Upper lobe of right lung (tissue), 1 donor: Measurements from ENCODE around the gene GNB5. TPM values are rescaled to one million over a fixed set of nuclear protein-coding genes. Genes with fewer than 3 reads are reported as not detected.

Experiments used
- ATAC-seq: fragments of 200-7000 bp; cut with Tn5 transposase; one replicate; pipeline ENCODE4 v1.9.1; 2020; ENCODE audit warnings: mild to moderate bottlenecking, moderate library complexity
- DNase-seq: peaks from one replicate; pipeline ENCODE4 v3.0.0-alpha.2; 2020
- H3K27ac ChIP-seq: fragments of 200-600 bp; one replicate; pipeline ENCODE4 v1.8.0; 2022
- H3K27me3 ChIP-seq: fragments of 200-600 bp; one replicate; pipeline ENCODE4 v1.8.0; 2022; ENCODE audit warnings: mild to moderate bottlenecking
- H3K36me3 ChIP-seq: fragments of 200-600 bp; one replicate; pipeline ENCODE4 v1.8.0; 2022
- H3K4me1 ChIP-seq: fragments of 200-600 bp; one replicate; pipeline ENCODE4 v1.8.0; 2022
- H3K4me3 ChIP-seq: fragments of 200-600 bp; one replicate; pipeline ENCODE4 v1.8.0; 2022; ENCODE audit warnings: mild to moderate bottlenecking
- H3K9me3 ChIP-seq: fragments of 200-600 bp; one replicate; pipeline ENCODE4 v1.8.0; 2022
- intact Hi-C: fragments of 100-400 bp; cut with DNase I; formaldehyde crosslinking; loops from one replicate; pipeline ENCODE4 v1.11.0; 2022
- total RNA-seq: library from RNA; stranded (reverse); fragmentation: NEBNext Ultra II Directional; extraction: Animal tissue kit (Norgen Biotek cat#: 25700); gene quantifications from one replicate; pipeline ENCODE4 v1.2.1, GENCODE V29; 2021
- TF ChIP-seq, protein P1 (sequence below): fragments of 200-600 bp; IDR thresholded peaks from one replicate; pipeline ENCODE4 v1.8.0; 2022; ENCODE audit warnings: antibody characterized with exemption
- donor health status: DM: no; HTN: yes; CAD: no; lungs with severe emphysema.

Gene GNB5
- total RNA-seq, 1 donor from 2014 or later: 16.7 TPM

GRCh38 chr15:52224211-52224610 is 33.0 kb upstream of the GNB5 start:
- Histone ChIP-seq H3K4me3 (no peak overlapping the region), H3K27me3 (no peaks in the 10 kb centered on the region), H3K9me3 (no peaks in the 10 kb centered on the region), H3K4me1 (no peaks in the 10 kb centered on the region), H3K27ac (no peak overlapping the region), H3K36me3 (peaks cover 27% of the 10 kb centered on the region)
- ATAC-seq: no peak
- intact Hi-C loops: no loop called here
- TF ChIP-seq, protein P1, sequence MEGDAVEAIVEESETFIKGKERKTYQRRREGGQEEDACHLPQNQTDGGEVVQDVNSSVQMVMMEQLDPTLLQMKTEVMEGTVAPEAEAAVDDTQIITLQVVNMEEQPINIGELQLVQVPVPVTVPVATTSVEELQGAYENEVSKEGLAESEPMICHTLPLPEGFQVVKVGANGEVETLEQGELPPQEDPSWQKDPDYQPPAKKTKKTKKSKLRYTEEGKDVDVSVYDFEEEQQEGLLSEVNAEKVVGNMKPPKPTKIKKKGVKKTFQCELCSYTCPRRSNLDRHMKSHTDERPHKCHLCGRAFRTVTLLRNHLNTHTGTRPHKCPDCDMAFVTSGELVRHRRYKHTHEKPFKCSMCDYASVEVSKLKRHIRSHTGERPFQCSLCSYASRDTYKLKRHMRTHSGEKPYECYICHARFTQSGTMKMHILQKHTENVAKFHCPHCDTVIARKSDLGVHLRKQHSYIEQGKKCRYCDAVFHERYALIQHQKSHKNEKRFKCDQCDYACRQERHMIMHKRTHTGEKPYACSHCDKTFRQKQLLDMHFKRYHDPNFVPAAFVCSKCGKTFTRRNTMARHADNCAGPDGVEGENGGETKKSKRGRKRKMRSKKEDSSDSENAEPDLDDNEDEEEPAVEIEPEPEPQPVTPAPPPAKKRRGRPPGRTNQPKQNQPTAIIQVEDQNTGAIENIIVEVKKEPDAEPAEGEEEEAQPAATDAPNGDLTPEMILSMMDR: no peak
- no peak for DNase-seq

DNA sequence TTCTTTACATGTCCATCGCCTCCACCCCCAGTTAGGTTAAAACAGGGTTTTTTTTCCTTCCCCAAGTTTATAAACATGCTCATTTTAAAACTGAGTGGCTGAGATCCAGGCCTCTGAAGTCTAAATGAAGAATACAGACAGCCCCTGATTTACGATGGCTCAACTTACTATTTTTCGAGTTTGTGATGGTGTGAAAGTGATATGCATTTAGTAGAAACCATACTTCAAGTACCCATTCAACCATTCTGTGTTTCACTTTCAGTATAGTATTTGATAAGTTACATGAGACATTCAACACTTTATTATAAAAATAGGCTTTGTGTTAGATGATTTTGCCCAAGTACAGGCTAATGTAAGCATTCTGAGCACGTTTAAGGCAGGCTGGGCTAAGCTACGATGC is 30.5 kb upstream of the GNB5 start:
- H3K4me1 ChIP-seq: no peaks in the 10 kb centered on the region
- no peak overlapping the region for H3K27ac ChIP-seq
- no peaks in the 10 kb centered on the region for H3K9me3 ChIP-seq
- TF ChIP-seq, protein P1: no peak
- intact Hi-C loops: no loop called here
- ATAC-seq (no peak), DNase-seq (no peak)
- H3K27me3 ChIP-seq: no peaks in the 10 kb centered on the region
- no peak overlapping the region for H3K4me3 ChIP-seq
- peaks cover 26% of the 10 kb centered on the region for H3K36me3 ChIP-seq

DNA sequence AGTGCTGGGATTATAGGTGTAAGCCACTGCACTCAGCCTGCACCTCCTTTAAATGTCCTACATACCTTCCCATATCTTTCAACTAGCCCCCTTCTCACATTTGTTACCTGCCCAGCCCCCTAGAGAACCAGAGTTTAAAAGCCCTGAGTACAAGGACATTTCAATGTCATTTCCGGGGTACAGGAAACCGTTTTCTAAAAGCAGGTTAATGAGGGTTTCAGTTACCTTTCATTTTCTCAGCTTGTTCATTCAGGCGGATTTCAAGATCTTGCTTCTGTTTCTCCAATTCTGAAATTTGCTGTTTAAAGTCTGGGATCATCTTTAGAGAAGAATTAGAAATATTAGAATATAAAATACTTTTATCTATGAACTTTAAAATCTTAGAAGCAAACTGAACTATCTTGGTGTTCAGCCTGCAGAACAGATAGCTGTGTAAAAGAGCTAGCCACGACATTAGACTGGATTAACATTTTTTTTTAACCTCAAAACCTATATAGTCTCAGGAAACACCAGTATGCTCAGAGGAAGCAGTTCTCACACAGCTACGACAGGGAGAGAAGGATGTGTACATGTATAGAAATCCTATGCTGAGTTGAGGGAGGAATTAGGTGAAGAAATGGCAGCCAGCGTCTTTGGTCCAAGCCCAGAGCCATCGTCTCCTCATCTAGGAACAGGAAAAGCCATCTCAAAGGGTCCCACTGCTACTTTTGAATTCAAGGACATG is 29.9 kb upstream of the GNB5 start:
- Histone ChIP-seq H3K27me3 (no peaks in the 10 kb centered on the region), H3K36me3 (peaks cover 30% of the 10 kb centered on the region), H3K9me3 (no peaks in the 10 kb centered on the region), H3K4me1 (no peaks in the 10 kb centered on the region), H3K4me3 (no peak overlapping the region), H3K27ac (peak overlapping the region; percentile 43)
- no peak for DNase-seq
- TF ChIP-seq, protein P1: no peak
- intact Hi-C loops: no loop called here
- no peak for ATAC-seq

DNA sequence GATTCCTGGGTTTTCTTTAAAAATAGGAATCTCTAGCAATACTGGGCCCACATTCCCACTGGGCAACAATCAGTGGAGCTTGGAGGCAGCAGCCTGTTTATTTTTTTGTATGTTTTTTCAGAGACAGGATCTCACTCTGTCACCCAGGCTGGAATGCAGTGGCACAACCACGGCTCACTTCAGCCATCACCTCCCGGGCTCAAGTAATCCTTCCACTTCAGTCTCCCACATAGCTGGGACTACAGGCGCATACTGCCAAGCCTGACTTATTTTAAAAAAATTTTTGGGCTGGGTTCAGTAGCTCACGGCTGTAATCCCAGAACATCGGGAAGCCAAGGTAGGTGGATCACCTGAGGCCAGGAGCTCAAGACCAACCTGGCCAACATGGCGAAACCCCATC is 29.1 kb upstream of the GNB5 start:
- H3K4me1 ChIP-seq: no peaks in the 10 kb centered on the region
- ATAC-seq: peak; percentile 72
- TF ChIP-seq, protein P1: no peak
- peaks cover 30% of the 10 kb centered on the region for H3K36me3 ChIP-seq
- no peaks in the 10 kb centered on the region for H3K9me3 ChIP-seq
- H3K27ac ChIP-seq: no peak overlapping the region
- H3K4me3 ChIP-seq: no peak overlapping the region
- no peaks in the 10 kb centered on the region for H3K27me3 ChIP-seq
- no peak for DNase-seq
- intact Hi-C loops: no loop called here

GRCh38 chr15:52218816-52219215 is 27.6 kb upstream of the GNB5 start:
- Histone ChIP-seq H3K27me3 (no peaks in the 10 kb centered on the region), H3K4me3 (no peak overlapping the region), H3K36me3 (peaks cover 28% of the 10 kb centered on the region), H3K27ac (no peak overlapping the region), H3K9me3 (no peaks in the 10 kb centered on the region), H3K4me1 (no peaks in the 10 kb centered on the region)
- DNase-seq (no peak), ATAC-seq (no peak)
- TF ChIP-seq, protein P1: no peak
- intact Hi-C loops: no loop called here

GRCh38 chr15:52218371-52218770 is 27.2 kb upstream of the GNB5 start:
- ATAC-seq: no peak
- H3K9me3 ChIP-seq: no peaks in the 10 kb centered on the region
- no peaks in the 10 kb centered on the region for H3K4me1 ChIP-seq
- H3K27me3 ChIP-seq: no peaks in the 10 kb centered on the region
- no peak overlapping the region for H3K4me3 ChIP-seq
- intact Hi-C loops: no loop called here
- TF ChIP-seq, protein P1: no peak
- H3K27ac ChIP-seq: no peak overlapping the region
- peaks cover 29% of the 10 kb centered on the region for H3K36me3 ChIP-seq
- no peak for DNase-seq
